ENCODE results near the gene SHISA8.
A peak's percentile ranks its signal among the peaks of the same experiment; 100 is the strongest.

SHISA8 gene

GRCh38 chr22:41933411-41934177 lies 18.7 kb upstream of the SHISA8 start:
- DNase-seq (ENCODE audit: low read depth): no peak

- no peak for DNase-seq (ENCODE audit: low read depth)
These were observed 17.5 kb upstream of the SHISA8 start for GRCh38 chr22:41932353-41932752.

GRCh38 chr22:41931701-41932269 lies 16.9 kb upstream of the SHISA8 start:
- DNase-seq (ENCODE audit: low read depth): no peak

- DNase-seq (ENCODE audit: low read depth): no peak
These were observed 14.5 kb upstream of the SHISA8 start for GRCh38 chr22:41929418-41929810.

- no peak for DNase-seq (ENCODE audit: low read depth)
These were observed 13.9 kb upstream of the SHISA8 start for GRCh38 chr22:41928593-41929417.

GRCh38 chr22:41927813-41928212 lies 12.9 kb upstream of the SHISA8 start:
- DNase-seq (ENCODE audit: low read depth): no peak

GRCh38 chr22:41925783-41926460 lies 11.0 kb upstream of the SHISA8 start:
- DNase-seq (ENCODE audit: low read depth): peak; percentile 72

GRCh38 chr22:41923595-41924276 lies 8.9 kb upstream of the SHISA8 start:
- no peak for DNase-seq (ENCODE audit: low read depth)

GRCh38 chr22:41922940-41923594 lies 8.2 kb upstream of the SHISA8 start:
- no peak for DNase-seq (ENCODE audit: low read depth)

GRCh38 chr22:41922328-41922727 lies 7.5 kb upstream of the SHISA8 start:
- no peak for DNase-seq (ENCODE audit: low read depth)

GRCh38 chr22:41920271-41920976 lies 5.5 kb upstream of the SHISA8 start:
- no peak for DNase-seq (ENCODE audit: low read depth)

- DNase-seq (ENCODE audit: low read depth): peak; percentile 26
These were observed 4.7 kb upstream of the SHISA8 start for GRCh38 chr22:41919357-41920224.

- DNase-seq (ENCODE audit: low read depth): no peak
These were observed 3.3 kb upstream of the SHISA8 start for GRCh38 chr22:41917903-41918791.

- no peak for DNase-seq (ENCODE audit: low read depth)
These were observed 2.6 kb upstream of the SHISA8 start for GRCh38 chr22:41917375-41917902.

GRCh38 chr22:41916745-41917358 lies 2.0 kb upstream of the SHISA8 start:
- DNase-seq (ENCODE audit: low read depth): no peak

GRCh38 chr22:41915786-41916493 lies 1.1 kb upstream of the SHISA8 start:
- DNase-seq (ENCODE audit: low read depth): no peak

GRCh38 chr22:41914611-41915034 lies 251 bp downstream of the SHISA8 start:
- DNase-seq (ENCODE audit: low read depth): no peak
